ENCODE data around the gene ARID1B. TPM values are rescaled to one million over a fixed set of nuclear protein-coding genes. Genes with fewer than 3 reads are reported as not detected.

ARID1B gene
- total RNA-seq, 1 experiment from 2014 or later = 58.8 TPM

DNA sequence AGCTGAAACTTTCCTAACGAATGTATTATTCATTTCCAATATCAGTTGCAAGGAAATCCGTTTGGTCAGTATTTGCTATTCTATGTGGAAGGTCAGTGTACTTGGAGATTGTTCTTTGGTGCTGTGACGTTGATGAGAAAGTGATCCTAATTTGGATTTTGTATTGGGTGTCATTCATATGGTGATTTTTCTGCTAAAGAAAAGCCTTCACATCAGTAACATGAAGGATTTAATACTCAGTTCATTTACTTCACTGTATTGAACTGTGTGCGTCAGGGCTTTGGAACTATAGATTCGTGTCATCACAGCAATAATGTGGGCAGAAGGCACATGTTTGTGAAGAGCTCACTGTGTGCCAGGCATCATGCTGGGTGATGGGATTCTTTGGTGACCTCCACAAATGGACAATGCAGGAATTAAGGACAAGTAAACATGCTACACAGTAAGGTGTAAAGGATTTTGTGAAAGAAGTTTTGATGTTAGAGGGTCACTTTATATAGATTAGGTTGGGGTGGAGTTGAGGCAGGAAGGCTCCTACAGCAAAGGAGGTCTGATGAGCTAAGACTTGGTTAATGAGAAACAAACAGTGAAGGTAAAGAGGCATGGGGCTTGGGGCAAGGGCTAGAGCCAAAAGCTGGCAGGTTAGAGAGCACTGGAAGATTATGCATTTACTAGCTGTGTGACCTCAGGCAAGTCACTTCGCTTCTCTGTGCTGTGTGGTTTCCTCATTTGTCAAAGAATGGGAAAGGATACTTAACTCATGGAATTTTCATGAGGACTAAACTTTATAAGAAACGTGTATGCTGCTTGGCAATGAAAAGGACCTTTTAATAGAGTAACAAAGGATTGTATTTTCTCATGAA is 12.1 kb downstream of the ARID1B start:
- Mint-ChIP-seq H3K27me3 (ENCODE audit: insufficient read depth, unreplicated experiment) (no peaks in the 10 kb centered on the region), H3K4me1 (ENCODE audit: low read depth, unreplicated experiment) (no peaks in the 10 kb centered on the region), H3K4me3 (ENCODE audit: unreplicated experiment) (no peak overlapping the region), H3K36me3 (ENCODE audit: insufficient read depth, unreplicated experiment) (peaks cover 5% of the 10 kb centered on the region), H3K27ac (ENCODE audit: unreplicated experiment) (no peak overlapping the region), H3K9me3 (ENCODE audit: unreplicated experiment) (no peaks in the 10 kb centered on the region)
- intact Hi-C loops (cut with micrococcal nuclease; ENCODE audit: unreplicated experiment) = no loop called here
- no TSS peak for BruUV-seq (replicated peaks)
- TF ChIP-seq, protein P1, sequence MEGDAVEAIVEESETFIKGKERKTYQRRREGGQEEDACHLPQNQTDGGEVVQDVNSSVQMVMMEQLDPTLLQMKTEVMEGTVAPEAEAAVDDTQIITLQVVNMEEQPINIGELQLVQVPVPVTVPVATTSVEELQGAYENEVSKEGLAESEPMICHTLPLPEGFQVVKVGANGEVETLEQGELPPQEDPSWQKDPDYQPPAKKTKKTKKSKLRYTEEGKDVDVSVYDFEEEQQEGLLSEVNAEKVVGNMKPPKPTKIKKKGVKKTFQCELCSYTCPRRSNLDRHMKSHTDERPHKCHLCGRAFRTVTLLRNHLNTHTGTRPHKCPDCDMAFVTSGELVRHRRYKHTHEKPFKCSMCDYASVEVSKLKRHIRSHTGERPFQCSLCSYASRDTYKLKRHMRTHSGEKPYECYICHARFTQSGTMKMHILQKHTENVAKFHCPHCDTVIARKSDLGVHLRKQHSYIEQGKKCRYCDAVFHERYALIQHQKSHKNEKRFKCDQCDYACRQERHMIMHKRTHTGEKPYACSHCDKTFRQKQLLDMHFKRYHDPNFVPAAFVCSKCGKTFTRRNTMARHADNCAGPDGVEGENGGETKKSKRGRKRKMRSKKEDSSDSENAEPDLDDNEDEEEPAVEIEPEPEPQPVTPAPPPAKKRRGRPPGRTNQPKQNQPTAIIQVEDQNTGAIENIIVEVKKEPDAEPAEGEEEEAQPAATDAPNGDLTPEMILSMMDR (IDR thresholded peaks at IDR 0.05; ENCODE audit: insufficient read depth in 1 of 2, low read depth in 1 of 2, low read length in 1 of 2, severe bottlenecking in 1 of 2, unreplicated experiment in 1 of 2) = no peak
- ChIA-PET CTCF (no interaction called here), POLR2A (no interaction called here)
- DNase-seq = no peak
- Histone ChIP-seq H3K4me1 (no peaks in the 10 kb centered on the region), H3K4me3 (ENCODE audit: low read depth, low read length) (no peak overlapping the region), H3K9me3 (no peaks in the 10 kb centered on the region), H3K27me3 (replicated peaks; ENCODE audit: control insufficient read depth, insufficient read depth, low read length) (no peaks in the 10 kb centered on the region), H3K36me3 (ENCODE audit: control insufficient read depth, insufficient read depth, low read length) (no peaks in the 10 kb centered on the region; the same call in 1 of the 2 replicates)

DNA sequence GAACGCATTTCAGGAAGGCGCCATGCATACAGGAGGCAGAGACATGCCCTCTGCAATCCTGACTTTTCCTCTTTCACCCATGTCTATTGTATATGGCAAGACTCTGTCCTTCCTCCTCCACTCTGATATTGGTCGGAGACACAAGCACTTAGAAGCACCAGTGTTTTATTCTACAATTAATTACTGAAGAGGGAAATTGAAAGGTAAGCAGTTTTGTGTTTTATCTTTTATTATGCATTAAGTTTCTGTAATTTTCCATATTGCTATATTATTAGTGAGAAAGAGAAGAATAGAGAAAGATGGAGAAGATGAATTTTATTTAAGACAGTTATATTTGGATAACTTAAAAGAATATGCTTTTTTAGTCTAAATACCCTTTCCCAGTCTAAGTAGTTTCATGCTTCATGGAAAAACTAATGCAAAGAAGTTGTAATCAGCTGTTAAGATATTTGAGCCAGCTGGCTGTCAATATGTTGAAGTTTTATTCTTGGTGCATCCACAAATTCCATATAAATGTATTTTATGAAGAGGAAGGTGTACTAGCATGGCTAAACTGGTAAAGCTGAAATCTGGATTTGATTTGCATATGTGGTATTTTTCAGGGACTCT is 13.6 kb downstream of the ARID1B start:
- Histone ChIP-seq H3K4me1 (no peaks in the 10 kb centered on the region), H3K36me3 (ENCODE audit: control insufficient read depth, insufficient read depth, low read length) (no peaks in the 10 kb centered on the region; the same call in 1 of the 2 replicates), H3K4me3 (ENCODE audit: low read depth, low read length) (no peak overlapping the region), H3K27me3 (replicated peaks; ENCODE audit: control insufficient read depth, insufficient read depth, low read length) (no peaks in the 10 kb centered on the region), H3K9me3 (no peaks in the 10 kb centered on the region)
- BruUV-seq (replicated peaks) = no TSS peak
- Mint-ChIP-seq H3K27ac (ENCODE audit: unreplicated experiment) (no peak overlapping the region), H3K4me3 (ENCODE audit: unreplicated experiment) (no peak overlapping the region), H3K27me3 (ENCODE audit: insufficient read depth, unreplicated experiment) (no peaks in the 10 kb centered on the region), H3K9me3 (ENCODE audit: unreplicated experiment) (no peaks in the 10 kb centered on the region), H3K4me1 (ENCODE audit: low read depth, unreplicated experiment) (no peaks in the 10 kb centered on the region), H3K36me3 (ENCODE audit: insufficient read depth, unreplicated experiment) (peaks cover 5% of the 10 kb centered on the region)
- ChIA-PET CTCF (no interaction called here), POLR2A (no interaction called here)
- TF ChIP-seq, protein P1 (IDR thresholded peaks at IDR 0.05; ENCODE audit: insufficient read depth in 1 of 2, low read depth in 1 of 2, low read length in 1 of 2, severe bottlenecking in 1 of 2, unreplicated experiment in 1 of 2) = no peak
- intact Hi-C loops (cut with micrococcal nuclease; ENCODE audit: unreplicated experiment) = no loop called here
- DNase-seq = no peak

DNA sequence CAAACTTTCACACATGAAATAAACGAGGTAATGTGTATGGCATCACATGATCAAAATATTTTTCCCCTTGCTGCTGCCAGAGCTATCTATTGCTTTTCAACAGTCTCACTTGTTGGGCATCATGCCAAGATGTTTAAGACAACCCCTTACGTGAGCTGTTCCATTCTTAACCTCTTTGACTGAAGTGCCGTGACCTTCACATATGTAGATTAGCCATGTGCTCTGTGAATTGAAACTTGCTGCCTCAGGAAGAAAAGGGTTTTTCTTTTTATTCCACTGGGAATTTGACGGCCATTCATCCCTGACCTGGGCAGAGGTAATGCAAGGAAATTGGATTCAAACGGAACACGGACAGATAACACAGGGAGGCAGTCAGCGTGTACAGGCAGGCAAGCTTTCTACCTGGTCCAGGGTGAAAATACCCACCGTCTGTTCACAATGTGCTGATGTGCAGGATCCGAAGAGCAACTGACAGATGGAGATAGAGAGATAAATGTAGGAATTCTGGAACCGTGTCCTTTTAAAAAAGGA is 14.2 kb downstream of the ARID1B start:
- TF ChIP-seq, protein P1 (IDR thresholded peaks at IDR 0.05; ENCODE audit: insufficient read depth in 1 of 2, low read depth in 1 of 2, low read length in 1 of 2, severe bottlenecking in 1 of 2, unreplicated experiment in 1 of 2) = no peak
- POLR2A ChIA-PET = no interaction called here
- Mint-ChIP-seq H3K9me3 (ENCODE audit: unreplicated experiment) (no peaks in the 10 kb centered on the region), H3K4me1 (ENCODE audit: low read depth, unreplicated experiment) (no peaks in the 10 kb centered on the region), H3K4me3 (ENCODE audit: unreplicated experiment) (no peak overlapping the region), H3K27ac (ENCODE audit: unreplicated experiment) (no peak overlapping the region), H3K36me3 (ENCODE audit: insufficient read depth, unreplicated experiment) (peaks cover 5% of the 10 kb centered on the region), H3K27me3 (ENCODE audit: insufficient read depth, unreplicated experiment) (no peaks in the 10 kb centered on the region)
- intact Hi-C loops (cut with micrococcal nuclease; ENCODE audit: unreplicated experiment) = no loop called here
- no peaks in the 10 kb centered on the region for H3K27me3 ChIP-seq (replicated peaks; ENCODE audit: control insufficient read depth, insufficient read depth, low read length)
- CTCF ChIA-PET = no interaction called here
- no peak overlapping the region for H3K4me3 ChIP-seq (ENCODE audit: low read depth, low read length)
- no peaks in the 10 kb centered on the region for H3K4me1 ChIP-seq
- no peaks in the 10 kb centered on the region; the same call in 1 of the 2 replicates for H3K36me3 ChIP-seq (ENCODE audit: control insufficient read depth, insufficient read depth, low read length)
- H3K9me3 ChIP-seq = no peaks in the 10 kb centered on the region
- no TSS peak for BruUV-seq (replicated peaks)
- no peak for DNase-seq

Data from Caco-2 (cell line).